WI38 (cell line): ENCODE results near the gene ADAM23.

Source experiments
- H3K4me3 ChIP-seq: 2 replicates; pipeline ENCODE4 v1.5.1; 2011; ENCODE audit warnings: low read depth, mild to moderate bottlenecking, control low read depth, low read length
- TF ChIP-seq, protein P1 (sequence below): IDR thresholded peaks from 2 replicates; pipeline ENCODE4 v1.5.1; 2012; ENCODE audit warnings: low read depth, mild to moderate bottlenecking, control low read depth, low read length

Gene ADAM23

DNA sequence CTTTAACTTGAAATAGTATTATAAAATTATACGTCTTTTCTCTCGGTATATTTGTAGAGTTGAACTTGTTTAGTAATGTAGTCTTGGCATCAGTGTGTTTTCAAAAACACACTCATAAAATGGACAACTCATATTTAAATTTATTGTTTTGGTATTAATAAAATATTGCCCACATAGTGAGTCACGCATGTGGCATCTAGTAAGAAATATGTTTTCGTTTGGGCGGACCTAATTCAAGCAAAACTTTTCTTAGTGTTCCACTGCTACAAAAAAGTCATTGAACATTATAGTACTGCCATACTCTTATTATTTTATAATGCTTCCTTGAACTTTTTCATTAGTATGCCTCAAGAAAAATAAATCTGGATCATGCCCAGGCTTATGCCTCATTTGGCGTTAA is 167.9 kb downstream of the ADAM23 start:
- H3K4me3 ChIP-seq, result no peak overlapping the region
- TF ChIP-seq, protein P1, sequence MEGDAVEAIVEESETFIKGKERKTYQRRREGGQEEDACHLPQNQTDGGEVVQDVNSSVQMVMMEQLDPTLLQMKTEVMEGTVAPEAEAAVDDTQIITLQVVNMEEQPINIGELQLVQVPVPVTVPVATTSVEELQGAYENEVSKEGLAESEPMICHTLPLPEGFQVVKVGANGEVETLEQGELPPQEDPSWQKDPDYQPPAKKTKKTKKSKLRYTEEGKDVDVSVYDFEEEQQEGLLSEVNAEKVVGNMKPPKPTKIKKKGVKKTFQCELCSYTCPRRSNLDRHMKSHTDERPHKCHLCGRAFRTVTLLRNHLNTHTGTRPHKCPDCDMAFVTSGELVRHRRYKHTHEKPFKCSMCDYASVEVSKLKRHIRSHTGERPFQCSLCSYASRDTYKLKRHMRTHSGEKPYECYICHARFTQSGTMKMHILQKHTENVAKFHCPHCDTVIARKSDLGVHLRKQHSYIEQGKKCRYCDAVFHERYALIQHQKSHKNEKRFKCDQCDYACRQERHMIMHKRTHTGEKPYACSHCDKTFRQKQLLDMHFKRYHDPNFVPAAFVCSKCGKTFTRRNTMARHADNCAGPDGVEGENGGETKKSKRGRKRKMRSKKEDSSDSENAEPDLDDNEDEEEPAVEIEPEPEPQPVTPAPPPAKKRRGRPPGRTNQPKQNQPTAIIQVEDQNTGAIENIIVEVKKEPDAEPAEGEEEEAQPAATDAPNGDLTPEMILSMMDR, result no peak

DNA sequence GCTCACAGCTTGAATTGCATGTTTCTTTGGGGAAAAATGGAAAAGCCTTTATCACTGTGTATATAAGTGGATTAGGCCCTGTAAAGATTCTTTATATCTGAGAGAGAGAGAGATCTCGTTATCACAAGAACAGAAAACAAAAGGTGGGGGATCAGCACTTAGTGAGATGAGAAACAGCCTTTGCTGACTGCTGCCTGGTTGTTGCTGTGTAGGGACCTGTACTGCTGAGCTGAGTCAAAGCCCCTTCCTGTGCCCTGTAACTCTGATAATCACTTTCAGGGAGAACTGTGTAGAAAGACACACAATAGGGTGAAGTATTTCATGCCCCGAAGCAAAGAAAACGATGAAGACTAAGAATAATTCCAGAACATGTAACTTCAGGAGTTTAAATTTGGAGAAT is 168.4 kb downstream of the ADAM23 start:
- no peak overlapping the region for H3K4me3 ChIP-seq

DNA sequence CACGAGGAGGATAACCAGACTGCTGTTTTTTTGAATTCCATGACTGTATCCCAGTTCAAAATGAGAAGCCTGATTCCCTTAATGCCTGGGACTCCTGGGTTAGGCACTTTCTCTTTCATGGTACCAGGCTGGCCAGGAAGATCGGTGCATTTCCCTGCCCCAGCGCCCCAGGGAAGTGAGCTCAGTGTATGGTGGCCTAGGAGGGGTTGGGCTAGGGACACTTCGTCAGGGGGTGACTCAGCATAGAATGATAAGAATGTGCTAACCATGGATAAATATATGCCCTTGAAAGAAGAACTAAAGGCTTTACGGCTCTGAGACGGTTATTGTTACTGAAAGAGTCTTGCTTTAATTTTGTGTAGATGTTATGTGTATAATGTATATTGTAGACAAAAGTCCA is 171.5 kb downstream of the ADAM23 start:
- H3K4me3 ChIP-seq, result no peak overlapping the region
- TF ChIP-seq, protein P1, result no peak

More for the DNA sequence above, 168.4 kb downstream of the ADAM23 start:
- TF ChIP-seq, protein P1, result no peak

DNA sequence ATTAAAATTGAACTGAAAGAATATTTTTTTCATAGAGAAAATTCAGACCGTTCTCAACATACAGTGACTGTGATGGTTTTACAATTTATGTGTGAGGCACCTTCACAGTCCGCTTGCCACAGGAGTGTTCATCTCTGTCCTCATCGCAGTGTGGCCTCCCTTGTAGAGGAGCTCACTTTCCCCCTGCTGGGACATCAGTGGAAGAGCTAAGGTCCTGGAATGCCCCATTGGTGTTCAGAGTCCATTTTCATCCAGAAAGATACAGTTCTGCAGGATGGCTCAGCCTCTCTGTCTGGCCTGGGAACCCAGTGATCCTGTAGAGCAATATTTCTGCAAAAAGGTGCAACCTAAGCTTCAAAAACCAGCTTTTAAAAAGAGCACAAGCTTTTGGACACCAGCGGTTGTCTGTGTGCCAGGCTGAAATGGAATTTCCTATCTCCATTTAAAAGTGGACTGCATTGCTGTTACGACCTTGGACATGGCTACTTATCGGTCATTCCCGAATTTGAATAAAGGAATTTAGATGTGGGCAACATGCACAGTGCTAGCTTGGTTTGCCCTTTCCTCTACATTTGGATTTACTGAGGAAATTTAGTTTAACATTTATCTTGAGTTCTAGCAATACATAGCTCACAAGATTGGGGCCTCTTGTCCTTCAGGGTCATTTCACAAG is 172.2 kb downstream of the ADAM23 start:
- TF ChIP-seq, protein P1, result no peak
- H3K4me3 ChIP-seq, result no peak overlapping the region

DNA sequence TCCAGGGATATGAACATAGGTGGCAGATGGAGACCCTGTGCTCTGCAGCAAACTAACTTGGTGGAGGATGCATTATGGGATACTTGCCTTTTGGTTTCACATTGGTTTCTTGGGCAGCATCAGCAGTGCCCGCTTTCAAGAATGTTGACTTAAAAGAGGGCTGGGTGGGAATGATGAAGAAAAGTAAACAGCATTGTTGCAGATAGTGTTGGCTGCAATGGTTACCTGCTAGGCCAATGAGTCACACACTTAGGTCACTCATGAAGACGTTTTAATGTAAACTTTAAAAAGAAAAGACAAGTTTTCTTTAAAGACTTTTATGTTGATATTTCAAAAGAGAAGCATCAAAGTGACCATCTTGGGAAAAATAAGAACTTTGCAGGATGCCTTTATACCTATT is 172.8 kb downstream of the ADAM23 start:
- TF ChIP-seq, protein P1, result no peak
- no peak overlapping the region for H3K4me3 ChIP-seq

DNA sequence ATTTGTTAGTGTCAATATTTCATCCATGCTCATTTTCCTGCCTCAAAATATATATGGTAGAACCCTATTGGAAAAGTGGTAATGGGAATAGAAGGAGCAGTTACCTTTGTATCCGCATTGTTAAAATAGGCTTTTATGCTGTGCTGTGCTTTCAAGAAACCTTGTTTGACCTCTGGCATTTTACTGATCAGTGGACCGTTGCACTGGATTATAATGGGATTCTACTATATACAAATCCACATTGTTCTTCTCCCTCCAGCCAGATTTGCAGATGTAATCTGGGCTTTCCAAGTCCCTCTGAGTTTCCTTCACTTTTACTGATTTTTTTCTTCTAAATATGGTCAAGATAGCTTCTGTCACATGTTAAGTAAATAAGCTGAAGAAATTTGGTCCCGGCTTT is 175.7 kb downstream of the ADAM23 start:
- H3K4me3 ChIP-seq, result no peak overlapping the region
- TF ChIP-seq, protein P1, result no peak

DNA sequence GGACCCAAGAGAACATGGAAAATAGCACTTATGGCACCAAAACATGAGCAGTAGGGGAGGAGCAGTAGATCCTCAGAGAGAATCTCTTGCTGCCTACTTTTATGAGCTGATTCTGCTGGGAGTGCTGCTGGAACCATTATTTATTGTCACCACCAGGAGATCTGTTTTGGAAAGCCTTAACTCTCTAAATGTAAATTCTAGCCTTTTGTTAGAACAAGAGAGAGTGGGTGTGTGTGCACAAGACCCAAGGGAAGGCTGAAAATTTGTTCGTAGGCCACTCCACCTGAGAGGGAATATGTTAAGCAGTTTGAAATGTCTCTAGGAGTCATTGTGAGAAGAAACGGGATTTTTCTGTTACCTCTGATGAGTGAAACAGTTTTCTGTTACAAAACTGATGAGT is 182.8 kb downstream of the ADAM23 start:
- TF ChIP-seq, protein P1, result no peak
- H3K4me3 ChIP-seq, result no peak overlapping the region
